ENCODE data around the gene ZGLP1. TPM values are rescaled to one million over a fixed set of nuclear protein-coding genes. Genes with fewer than 3 reads are reported as not detected.
"Not testable (repeated sequence)": the region's sequence is repeated elsewhere in the genome, so short reads cannot be mapped to it uniquely, and the experiment has no call there.

Gene ZGLP1
- total RNA-seq, 1 donor from 2014 or later, result 10.4 TPM

- Mint-ChIP-seq H3K4me3 (peak within 1 kb of the TSS; percentile 18), H3K4me1 (peaks cover 15% of the 10 kb centered on the region), H3K36me3 (ENCODE audit: low read depth) (no peaks in the 10 kb centered on the region), H3K9me3 (no peaks in the 10 kb centered on the region), H3K27me3 (ENCODE audit: low read depth) (peaks cover 88% of the 10 kb centered on the region), H3K27ac (ENCODE audit: unreplicated experiment) (no peak within 1 kb of the TSS)
- TF ChIP-seq, protein P1, sequence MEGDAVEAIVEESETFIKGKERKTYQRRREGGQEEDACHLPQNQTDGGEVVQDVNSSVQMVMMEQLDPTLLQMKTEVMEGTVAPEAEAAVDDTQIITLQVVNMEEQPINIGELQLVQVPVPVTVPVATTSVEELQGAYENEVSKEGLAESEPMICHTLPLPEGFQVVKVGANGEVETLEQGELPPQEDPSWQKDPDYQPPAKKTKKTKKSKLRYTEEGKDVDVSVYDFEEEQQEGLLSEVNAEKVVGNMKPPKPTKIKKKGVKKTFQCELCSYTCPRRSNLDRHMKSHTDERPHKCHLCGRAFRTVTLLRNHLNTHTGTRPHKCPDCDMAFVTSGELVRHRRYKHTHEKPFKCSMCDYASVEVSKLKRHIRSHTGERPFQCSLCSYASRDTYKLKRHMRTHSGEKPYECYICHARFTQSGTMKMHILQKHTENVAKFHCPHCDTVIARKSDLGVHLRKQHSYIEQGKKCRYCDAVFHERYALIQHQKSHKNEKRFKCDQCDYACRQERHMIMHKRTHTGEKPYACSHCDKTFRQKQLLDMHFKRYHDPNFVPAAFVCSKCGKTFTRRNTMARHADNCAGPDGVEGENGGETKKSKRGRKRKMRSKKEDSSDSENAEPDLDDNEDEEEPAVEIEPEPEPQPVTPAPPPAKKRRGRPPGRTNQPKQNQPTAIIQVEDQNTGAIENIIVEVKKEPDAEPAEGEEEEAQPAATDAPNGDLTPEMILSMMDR (conservative IDR thresholded peaks at IDR 0.05), result no peak
- no peak for DNase-seq (ENCODE audit: low read depth, low spot score)
These were observed 22.5 kb downstream of the ZGLP1 start, which contains the start of gene ICAM4 for GRCh38 chr19:10286803-10287737. Gene ICAM4, plus strand, starts transcription at chr19:10286955. Its CDS starts 58 bp downstream, at chr19:10287013.

DNA sequence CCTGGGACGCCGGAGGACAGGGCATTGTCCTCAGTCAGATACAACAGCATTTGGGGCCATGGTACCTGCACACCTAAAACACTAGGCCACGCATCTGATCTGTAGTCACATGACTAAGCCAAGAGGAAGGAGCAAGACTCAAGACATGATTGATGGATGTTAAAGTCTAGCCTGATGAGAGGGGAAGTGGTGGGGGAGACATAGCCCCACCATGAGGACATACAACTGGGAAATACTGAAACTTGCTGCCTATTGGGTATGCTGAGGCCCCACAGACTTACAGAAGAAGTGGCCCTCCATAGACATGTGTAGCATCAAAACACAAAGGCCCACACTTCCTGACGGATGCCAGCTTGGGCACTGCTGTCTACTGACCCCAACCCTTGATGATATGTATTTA is 24.2 kb downstream of the ZGLP1 start:
- TF ChIP-seq, protein P1 (conservative IDR thresholded peaks at IDR 0.05), result no peak
- Mint-ChIP-seq H3K27ac (ENCODE audit: unreplicated experiment) (no peak overlapping the region), H3K36me3 (ENCODE audit: low read depth) (no peaks in the 10 kb centered on the region)

GRCh38 chr19:10284960-10285278 is 24.7 kb downstream of the ZGLP1 start:
- Mint-ChIP-seq H3K27me3 (ENCODE audit: low read depth) (peaks cover 70% of the 10 kb centered on the region), H3K9me3 (no peaks in the 10 kb centered on the region), H3K4me1 (peaks cover 6% of the 10 kb centered on the region), H3K27ac (ENCODE audit: unreplicated experiment) (no peak overlapping the region), H3K36me3 (ENCODE audit: low read depth) (no peaks in the 10 kb centered on the region), H3K4me3 (no peak overlapping the region)
- TF ChIP-seq, protein P1 (conservative IDR thresholded peaks at IDR 0.05), result no peak
- no peak for DNase-seq (ENCODE audit: low read depth, low spot score)

More for the DNA sequence above, 24.2 kb downstream of the ZGLP1 start:
- no peaks in the 10 kb centered on the region for H3K9me3 Mint-ChIP-seq
- no peak overlapping the region for H3K4me3 Mint-ChIP-seq
- peaks cover 8% of the 10 kb centered on the region for H3K4me1 Mint-ChIP-seq
- DNase-seq (ENCODE audit: low read depth, low spot score), result no peak
- H3K27me3 Mint-ChIP-seq (ENCODE audit: low read depth), result peaks cover 72% of the 10 kb centered on the region

GRCh38 chr19:10284065-10284959 is 25.3 kb downstream of the ZGLP1 start:
- DNase-seq (ENCODE audit: low read depth, low spot score), result no peak
- H3K36me3 Mint-ChIP-seq (ENCODE audit: low read depth), result no peaks in the 10 kb centered on the region
- no peak overlapping the region for H3K27ac Mint-ChIP-seq (ENCODE audit: unreplicated experiment)
- TF ChIP-seq, protein P1 (conservative IDR thresholded peaks at IDR 0.05), result no peak
- peaks cover 68% of the 10 kb centered on the region for H3K27me3 Mint-ChIP-seq (ENCODE audit: low read depth)
- no peak overlapping the region for H3K4me3 Mint-ChIP-seq
- no peaks in the 10 kb centered on the region for H3K9me3 Mint-ChIP-seq
- peaks cover 6% of the 10 kb centered on the region for H3K4me1 Mint-ChIP-seq

DNA sequence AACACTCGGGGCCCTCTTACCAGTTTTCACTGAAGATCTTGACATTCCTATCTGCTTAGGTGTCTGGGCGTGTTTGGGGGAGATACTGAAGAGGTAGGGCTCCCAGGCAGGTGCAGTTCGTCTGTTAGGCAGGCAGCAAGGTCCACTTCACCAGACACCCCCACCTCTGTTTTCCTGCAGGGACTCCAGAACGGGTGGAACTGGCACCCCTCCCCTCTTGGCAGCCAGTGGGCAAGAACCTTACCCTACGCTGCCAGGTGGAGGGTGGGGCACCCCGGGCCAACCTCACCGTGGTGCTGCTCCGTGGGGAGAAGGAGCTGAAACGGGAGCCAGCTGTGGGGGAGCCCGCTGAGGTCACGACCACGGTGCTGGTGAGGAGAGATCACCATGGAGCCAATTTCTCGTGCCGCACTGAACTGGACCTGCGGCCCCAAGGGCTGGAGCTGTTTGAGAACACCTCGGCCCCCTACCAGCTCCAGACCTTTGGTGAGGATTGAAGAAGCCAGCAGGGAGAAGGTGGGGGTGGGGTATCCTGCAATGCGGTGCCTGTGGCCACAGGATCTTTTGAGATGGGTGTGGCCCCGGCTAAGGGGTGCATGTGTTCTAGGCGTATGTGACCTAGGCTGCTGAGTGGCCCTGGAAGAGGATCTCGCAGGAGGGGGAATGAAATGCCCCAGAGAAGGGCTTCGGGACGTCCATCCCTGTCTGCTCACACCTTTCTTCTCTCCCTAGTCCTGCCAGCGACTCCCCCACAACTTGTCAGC is 26.1 kb downstream of the ZGLP1 start:
- TF ChIP-seq, protein P1 (conservative IDR thresholded peaks at IDR 0.05), result no peak
- DNase-seq (ENCODE audit: low read depth, low spot score), result no peak
- no peak overlapping the region for H3K4me3 Mint-ChIP-seq
- no peaks in the 10 kb centered on the region for H3K36me3 Mint-ChIP-seq (ENCODE audit: low read depth)
- H3K27ac Mint-ChIP-seq (ENCODE audit: unreplicated experiment), result no peak overlapping the region
- H3K27me3 Mint-ChIP-seq (ENCODE audit: low read depth), result peaks cover 66% of the 10 kb centered on the region
- peaks cover 1% of the 10 kb centered on the region for H3K4me1 Mint-ChIP-seq
- no peaks in the 10 kb centered on the region for H3K9me3 Mint-ChIP-seq

DNA sequence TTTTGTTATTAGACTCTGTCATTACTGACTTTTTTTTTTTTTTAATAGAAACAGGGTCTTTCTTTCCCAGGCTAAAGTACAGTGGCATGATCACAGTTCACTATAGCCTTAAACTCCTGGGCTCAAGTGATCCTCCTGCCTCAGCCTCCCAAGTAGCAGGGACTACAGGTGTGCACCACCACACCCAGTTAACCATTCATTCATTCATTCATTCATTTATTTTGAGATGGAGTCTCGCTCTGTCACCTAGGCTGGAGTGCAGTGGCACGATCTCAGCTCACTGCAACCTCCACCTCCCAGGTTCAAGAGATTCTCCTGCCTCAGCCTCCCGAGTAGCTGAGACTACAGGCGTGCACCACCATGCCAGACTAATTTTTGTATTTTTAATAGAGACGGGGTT is 27.6 kb downstream of the ZGLP1 start:
- H3K27me3 Mint-ChIP-seq (ENCODE audit: low read depth), result peaks cover 60% of the 10 kb centered on the region
- not testable (repeated sequence) for H3K9me3 Mint-ChIP-seq, H3K4me1 Mint-ChIP-seq

More for the DNA sequence above, 27.6 kb downstream of the ZGLP1 start:
- H3K4me3 Mint-ChIP-seq; H3K27ac Mint-ChIP-seq (ENCODE audit: unreplicated experiment); H3K36me3 Mint-ChIP-seq (ENCODE audit: low read depth); DNase-seq (ENCODE audit: low read depth, low spot score): not testable (repeated sequence)

Measured in neural crest cell (in vitro differentiated cells).